GM18858 (cell line): Measurements from ENCODE around the gene AGFG2.
"Not testable (repeated sequence)": the region's sequence is repeated elsewhere in the genome, so short reads cannot be mapped to it uniquely, and the experiment has no call there.

Source experiments
- ATAC-seq: cut with Tn5 transposase; IDR thresholded peaks from one replicate; pipeline ENCODE4 v1.9.1; 2021; ENCODE audit not compliant: unreplicated experiment

The AGFG2 gene

GRCh38 chr7:100520138-100520537 lies 18.9 kb upstream of the AGFG2 start:
- no peak for ATAC-seq

GRCh38 chr7:100521076-100521475 lies 17.9 kb upstream of the AGFG2 start:
- no peak for ATAC-seq

DNA sequence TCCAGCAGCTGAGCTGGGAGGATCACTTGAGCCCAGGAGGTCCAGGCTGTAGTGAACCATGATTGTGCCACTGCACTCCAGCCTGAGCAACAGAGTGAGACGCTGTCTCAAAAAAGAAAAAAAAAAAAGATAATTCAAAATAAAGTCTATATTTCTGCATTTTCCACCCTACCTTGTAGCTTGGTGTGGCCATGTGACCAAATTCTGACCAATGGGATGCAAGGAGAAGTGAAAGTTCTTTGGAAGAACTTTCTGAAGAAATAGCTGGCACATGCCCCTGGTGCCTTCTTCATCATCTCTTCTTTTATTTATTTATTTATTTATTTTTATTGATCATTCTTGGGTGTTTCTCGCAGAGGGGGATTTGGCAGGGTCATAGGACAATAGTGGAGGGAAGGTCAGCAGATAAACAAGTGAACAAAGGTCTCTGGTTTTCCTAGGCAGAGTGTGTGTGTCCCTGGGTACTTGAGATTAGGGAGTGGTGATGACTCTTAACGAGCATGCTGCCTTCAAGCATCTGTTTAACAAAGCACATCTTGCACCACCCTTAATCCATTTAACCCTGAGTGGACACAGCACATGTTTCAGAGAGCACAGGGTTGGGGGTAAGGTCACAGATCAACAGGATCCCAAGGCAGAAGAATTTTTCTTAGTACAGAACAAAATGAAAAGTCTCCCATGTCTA lies 17.0 kb upstream of the AGFG2 start:
- not testable (repeated sequence) for ATAC-seq

- ATAC-seq, result not testable (repeated sequence)
These were observed 15.8 kb upstream of the AGFG2 start for GRCh38 chr7:100523192-100523591.

DNA sequence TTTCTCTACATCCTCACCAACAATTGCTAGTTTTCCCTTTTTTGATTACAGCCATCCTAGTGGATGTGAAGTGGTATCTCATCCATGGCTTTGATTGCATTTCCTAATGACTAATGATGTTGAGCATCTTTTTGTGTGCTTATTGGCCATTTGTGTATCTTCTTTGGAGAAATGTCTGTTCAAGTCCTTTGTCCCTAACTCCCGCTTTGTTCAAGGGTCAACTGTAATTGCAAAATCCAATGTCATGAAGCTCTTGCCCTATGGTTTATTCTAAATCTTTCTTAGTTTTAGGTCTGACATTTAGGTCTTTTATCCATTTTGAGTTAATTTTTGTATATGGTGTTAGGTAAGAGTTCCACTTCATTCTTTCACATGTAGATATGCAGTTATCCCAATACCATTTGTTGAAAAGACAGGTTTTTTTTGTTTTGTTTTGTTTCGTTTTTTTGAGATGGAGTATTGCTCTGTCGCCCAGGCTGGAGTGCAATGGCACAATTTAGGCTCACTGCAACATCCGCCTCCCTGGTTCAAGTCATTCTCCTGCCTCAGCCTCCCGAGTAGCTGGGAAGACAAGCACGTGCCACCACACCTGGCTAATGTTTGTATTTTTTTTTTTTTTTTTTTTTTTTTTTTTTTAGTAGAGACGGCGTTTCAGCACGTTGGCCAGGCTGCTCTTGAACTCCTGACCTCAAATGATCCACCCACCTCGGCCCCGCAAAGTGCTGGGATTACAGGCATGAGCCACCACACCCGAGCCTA lies 10.7 kb upstream of the AGFG2 start:
- not testable (repeated sequence) for ATAC-seq

DNA sequence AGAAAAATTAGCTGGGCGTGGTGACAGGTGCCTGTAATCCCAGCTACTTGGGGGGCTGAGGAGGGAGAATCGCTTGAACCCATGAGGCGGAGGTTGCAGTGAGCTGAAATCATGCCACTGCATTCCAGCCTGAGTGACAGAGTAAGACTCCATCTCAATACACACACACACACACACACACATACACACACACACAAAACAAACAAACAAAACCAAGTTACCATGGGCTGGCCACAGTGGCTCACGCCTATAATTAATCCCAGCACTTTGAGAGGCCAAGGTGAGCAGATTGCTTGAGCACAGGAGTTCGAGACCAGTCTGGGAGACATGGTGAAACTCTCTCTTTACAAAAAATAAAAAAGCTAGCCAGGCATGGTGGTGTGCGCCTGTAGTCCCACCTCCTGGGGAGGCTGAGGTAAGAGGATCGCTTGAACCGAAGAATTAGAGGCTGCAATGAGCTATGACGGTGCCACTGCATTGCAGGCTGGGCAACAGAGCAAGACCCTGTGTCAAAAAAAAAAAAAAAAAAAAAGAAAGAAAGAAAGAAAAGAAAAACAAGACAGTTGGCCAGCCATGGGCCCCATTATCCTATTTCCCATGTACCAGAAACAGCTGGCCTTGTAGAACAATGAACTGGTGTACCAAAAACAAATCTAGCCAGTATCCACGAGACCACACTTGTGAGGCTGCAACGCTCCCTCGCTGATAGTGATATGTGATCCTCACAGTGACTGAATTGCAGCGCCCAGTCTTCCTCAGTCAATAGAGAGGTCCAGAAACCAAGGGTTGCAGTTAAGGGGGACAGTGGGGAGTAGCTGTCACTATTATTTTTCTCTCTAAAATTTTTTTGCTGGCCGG lies 6.6 kb upstream of the AGFG2 start:
- ATAC-seq, result no peak

- ATAC-seq, result not testable (repeated sequence)
These were observed 3.0 kb upstream of the AGFG2 start for GRCh38 chr7:100535982-100536381.

DNA sequence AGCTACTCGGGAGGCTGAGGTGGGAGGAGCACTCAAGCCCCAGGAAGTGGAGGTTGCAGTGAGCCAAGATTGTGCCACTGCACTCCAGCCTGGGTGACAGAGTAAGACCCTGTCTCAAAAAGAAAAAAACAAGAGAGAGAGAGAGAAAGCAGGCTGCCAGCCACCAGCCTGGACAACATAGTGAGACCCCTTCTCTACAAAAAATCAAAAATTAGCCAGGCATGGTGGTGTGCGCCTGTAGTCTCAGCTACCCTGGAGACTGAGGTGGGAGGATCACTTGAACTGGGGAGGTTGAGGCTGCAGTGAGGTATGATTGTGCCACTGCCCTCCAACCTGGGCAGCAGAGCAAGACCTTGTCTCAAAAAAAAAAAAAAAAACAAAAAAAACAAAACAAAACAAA lies 2.3 kb upstream of the AGFG2 start:
- ATAC-seq, result not testable (repeated sequence)

GRCh38 chr7:100538348-100538653 lies 702 bp upstream of the AGFG2 start:
- ATAC-seq, result no peak

DNA sequence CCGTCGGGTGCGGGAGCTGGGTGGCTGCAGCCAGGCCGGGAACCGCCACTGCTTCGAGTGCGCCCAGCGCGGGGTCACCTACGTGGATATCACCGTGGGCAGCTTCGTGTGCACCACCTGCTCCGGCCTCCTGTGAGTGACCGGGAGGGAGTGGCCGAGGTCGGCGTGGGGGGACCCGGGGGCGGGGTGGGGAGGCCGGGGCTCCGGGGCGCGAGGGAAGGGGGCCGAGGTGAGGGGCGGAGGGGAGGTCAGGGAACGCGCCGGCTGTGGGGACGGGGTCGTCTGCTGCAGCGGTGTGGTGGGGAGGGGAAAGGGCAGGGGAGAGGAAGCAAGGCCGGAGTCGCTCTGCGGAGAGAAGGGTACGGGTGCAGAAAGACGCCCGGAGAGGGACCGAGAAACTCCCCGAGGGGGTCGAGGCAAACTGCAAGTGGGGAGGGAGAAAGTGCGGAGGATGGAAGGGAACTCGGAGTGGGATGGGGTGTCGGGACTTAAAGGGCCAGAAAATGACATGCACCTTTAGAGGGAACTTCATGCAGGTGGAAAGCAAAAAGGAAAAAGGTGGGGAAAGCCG lies 518 bp downstream of the AGFG2 start:
- no peak for ATAC-seq

GRCh38 chr7:100540073-100540723 lies 1.2 kb downstream of the AGFG2 start:
- no peak for ATAC-seq

GRCh38 chr7:100541309-100541708 lies 2.3 kb downstream of the AGFG2 start:
- ATAC-seq, result not testable (repeated sequence)

- no peak for ATAC-seq
These were observed 4.6 kb downstream of the AGFG2 start for GRCh38 chr7:100543586-100543985.

DNA sequence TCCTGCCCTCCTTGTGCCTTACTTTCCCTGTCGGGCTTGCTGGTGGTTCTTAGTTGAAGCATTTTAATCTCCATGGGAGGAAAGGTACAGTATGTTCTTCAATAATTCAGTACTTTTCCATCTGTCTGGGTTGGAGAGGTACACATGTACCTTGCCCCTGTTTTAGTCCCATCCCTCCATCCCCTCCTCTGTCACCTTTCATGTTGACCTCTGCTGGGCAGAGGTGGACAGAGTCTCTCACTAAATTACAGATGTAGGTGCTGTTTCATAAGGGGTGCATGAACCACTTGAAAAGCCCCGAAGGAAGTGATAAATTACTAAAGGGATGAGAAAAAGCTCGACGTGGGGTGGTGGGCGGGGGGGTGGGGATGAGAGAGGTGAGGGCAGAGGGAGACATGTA lies 5.4 kb downstream of the AGFG2 start:
- ATAC-seq, result no peak

DNA sequence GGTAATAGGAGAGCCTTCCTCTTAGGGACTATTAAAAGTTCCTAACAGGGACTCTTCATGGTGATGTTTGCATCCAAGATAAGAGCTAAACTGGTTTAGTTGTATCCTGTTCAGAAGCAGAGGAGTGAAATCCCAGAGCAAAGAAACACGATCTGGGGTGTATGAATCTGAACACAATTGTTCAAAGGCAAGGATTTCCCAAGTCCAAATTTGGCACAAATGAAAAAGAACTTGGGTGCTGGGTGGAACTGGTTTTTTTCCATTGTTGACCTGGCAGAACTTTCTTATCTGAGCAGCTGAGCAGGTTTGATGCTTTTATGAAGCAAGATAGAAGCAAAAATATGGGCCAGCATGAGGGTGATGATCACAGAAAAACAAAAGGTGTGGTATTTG lies 6.0 kb downstream of the AGFG2 start:
- ATAC-seq, result no peak

DNA sequence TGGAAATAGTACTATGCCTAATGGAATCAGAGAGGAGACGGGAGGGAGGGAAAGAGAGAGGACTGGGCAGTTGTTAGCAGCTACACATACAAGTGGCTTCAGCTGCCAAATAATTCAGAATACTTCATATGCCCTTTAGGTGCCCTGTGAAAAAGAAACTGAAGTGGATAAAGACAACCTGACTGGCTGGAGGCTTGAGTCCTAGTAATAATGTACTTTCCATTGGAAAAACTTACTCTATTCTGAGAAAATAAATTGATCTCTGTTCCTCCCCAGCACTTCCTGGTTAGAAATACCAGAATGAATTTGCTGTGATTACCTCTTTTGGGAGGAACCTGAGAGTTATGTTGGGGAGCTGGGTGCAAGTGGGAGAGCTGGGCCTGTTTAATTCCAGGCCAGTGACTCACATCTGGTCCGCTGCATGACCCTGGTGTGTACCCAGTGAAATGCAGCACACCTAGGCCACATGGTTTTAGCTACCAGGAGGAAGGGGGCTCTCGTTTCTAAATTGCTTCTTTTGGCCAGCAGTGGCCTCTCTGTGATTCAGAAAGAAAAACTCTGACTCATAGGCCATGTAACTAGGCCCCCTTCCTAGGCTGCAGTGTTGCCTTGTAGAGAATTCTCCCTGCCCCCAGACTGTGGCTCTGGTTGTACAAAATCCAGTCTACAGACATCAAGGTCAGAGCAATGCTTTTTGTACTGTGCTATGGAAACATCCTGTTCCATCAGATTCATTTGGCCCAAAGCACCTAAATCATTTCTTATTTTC lies 6.5 kb downstream of the AGFG2 start:
- ATAC-seq, result peak; percentile 31

- ATAC-seq, result no peak
These were observed 7.3 kb downstream of the AGFG2 start for GRCh38 chr7:100546129-100546925.

DNA sequence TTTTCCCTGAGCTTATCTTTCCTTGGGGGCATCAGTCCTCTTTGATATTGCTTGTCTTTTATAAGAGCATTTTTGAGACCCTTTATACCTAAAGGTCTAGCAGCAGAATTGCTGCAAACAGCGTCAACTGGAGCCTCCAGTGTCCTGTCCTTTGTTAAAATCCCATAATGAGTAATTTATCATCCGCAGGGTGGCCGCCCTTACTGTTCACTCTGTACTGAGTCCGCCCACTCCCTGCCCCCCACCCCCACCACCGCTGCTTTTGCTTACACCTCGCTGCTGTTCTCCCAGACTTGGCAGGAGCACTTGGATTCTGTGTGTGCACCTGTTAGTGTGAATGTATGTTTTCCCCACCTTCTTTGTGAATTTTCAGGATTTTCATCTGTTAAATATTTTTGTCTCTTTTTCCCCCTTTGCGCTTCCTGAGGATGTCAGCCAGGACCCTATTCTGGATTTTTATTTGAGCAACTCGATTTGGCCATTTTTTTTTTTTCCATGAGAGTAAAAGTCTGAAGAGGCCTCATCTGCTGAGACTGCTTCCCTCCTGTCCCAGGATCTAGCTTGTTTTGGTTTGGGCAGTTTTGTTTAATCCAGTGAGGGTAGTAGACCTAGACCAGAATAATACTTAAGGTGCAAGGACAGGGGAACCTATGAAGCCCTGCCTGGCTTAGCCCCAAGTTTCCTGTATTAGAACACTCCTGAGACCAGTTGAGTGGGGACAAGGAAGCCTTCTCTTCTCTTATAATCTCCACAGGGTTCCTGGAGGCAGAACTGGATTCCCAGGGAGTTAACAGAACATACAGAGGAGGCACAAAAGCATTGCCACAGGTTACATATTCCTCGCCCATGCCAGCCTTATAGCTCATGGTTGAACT lies 8.2 kb downstream of the AGFG2 start:
- ATAC-seq, result no peak
